Right lobe of liver (tissue), 6 donors: ENCODE data around the gene SLC39A10. TPM values are rescaled to one million over a fixed set of nuclear protein-coding genes. Genes with fewer than 3 reads are reported as not detected.
"Not testable (repeated sequence)": the region's sequence is repeated elsewhere in the genome, so short reads cannot be mapped to it uniquely, and the experiment has no call there.

Experiments used
- ATAC-seq, 4 donors: fragments of 200-7000 bp; cut with Tn5 transposase; one replicate each; pipeline ENCODE4 v1.9.1; 2020; ENCODE audit warnings: mild to moderate bottlenecking in 4 of 4, moderate library complexity in 4 of 4
- DNase-seq, 3 donors: peaks; one replicate each; pipeline ENCODE4 v3.0.0-alpha.2; 2020
- H3K27ac ChIP-seq, 3 donors: fragments of 200-600 bp; one replicate each; pipeline ENCODE4 v1.8.0; 2022
- H3K27me3 ChIP-seq, 2 donors: fragments of 200-600 bp; one replicate each; pipeline ENCODE4 v1.8.0; 2022
- H3K36me3 ChIP-seq, 4 donors: fragments of 200-600 bp; sonication (generic) in 1 of 4; one replicate each; pipeline versions ENCODE4 v1.5.1 to v1.8.0; 2017 to 2022; ENCODE audit warnings: control low read depth in 1 of 4
- H3K4me1 ChIP-seq, 4 donors: fragments of 200-600 bp; sonication (generic) in 1 of 4; one replicate each; pipeline versions ENCODE4 v1.5.1 to v1.8.0; 2017 to 2022; ENCODE audit warnings: control low read depth in 1 of 4
- H3K4me3 ChIP-seq, 3 donors: fragments of 200-600 bp; one replicate each; pipeline ENCODE4 v1.8.0; 2022
- H3K9me3 ChIP-seq, 4 donors: fragments of 200-600 bp; sonication (generic) in 1 of 4; one replicate each; pipeline versions ENCODE4 v1.5.1 to v1.8.0; 2017 to 2022; ENCODE audit warnings: control low read depth in 1 of 4
- POLR2A ChIP-seq: fragments of 450-650 bp; IDR thresholded peaks from one replicate; pipeline ENCODE4 v1.6.1; 2017; ENCODE audit warnings: antibody characterized with exemption, mild to moderate bottlenecking
- whole genome bisulfite sequencing: methylation state at CpG from one replicate; pipeline ENCODE4 v1.1.6; 2018; ENCODE audit warnings: low coverage, low lambda C conversion rate; ENCODE audit not compliant: insufficient coverage; ENCODE audit errors: missing lambda C conversion rate; 5-methylcytosine and 5-hydroxymethylcytosine counted together
- intact Hi-C, 2 donors: fragments of 100-400 bp; cut with DNase I; formaldehyde crosslinking; loops; one replicate each; pipeline versions ENCODE4 v1.11.2 to v1.14.1; 2022
- total RNA-seq, 6 experiments: library from RNA; depleted of rRNA in 2 of 6; stranded (reverse); fragments of >200 nt in 2 of 6; fragmentation: NEBNext Ultra II Directional in 3 of 6; extraction: Animal tissue kit (Norgen Biotek cat#: 25700) in 3 of 6; gene quantifications; one replicate each; pipeline versions ENCODE4 v1.1.0 to v1.2.4, GENCODE V29; 2016 to 2023
- TF ChIP-seq, protein P1 (sequence below), 4 donors: fragments of 200-600 bp in 3 of 4; fragments of 450-650 bp in 1 of 4; IDR thresholded peaks; one replicate each; pipeline versions ENCODE4 v1.5.1 to v1.8.0; 2016 to 2022; ENCODE audit warnings: antibody characterized with exemption in 4 of 4, mild to moderate bottlenecking in 2 of 4
- donor health status: DM: no; HTN: yes; CAD: no.
- donor health status: DM: no; HTN: no; CAD: no.
- donor health status: DM: no; HTN: no; CAD: no.
- donor health status: DM: no; HTN: yes; CAD: no.
- donor health status: DM: no; HTN: yes; CAD: no.

Gene SLC39A10
- total RNA-seq, 6 experiments from 2014 or later, result 3.5 to 5.2 (median 4.6) TPM

DNA sequence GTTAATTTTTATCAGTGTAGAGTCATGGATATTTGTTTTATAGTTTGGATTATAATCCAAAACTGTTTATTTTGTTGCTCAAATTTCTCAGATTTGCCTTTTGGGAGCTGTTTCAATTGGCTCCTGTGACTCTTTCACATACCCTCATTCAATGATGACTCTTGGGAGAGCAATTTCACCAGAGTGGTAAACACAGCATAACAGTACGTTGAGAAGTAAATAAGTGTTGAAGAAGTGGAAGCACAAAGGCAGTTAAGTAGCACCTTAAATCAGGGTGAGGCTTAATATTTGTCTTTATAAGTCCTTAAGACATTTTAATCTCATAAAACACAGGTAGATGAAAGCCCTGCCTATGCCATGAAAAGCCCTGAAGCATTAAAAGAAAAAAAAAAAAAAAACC lies 17.1 kb upstream of the SLC39A10 start:
- H3K36me3 ChIP-seq, result no peaks in the 10 kb centered on the region
- H3K4me3 ChIP-seq, result no peak overlapping the region
- H3K27me3 ChIP-seq, result no peaks in the 10 kb centered on the region
- H3K27ac ChIP-seq, result no peak overlapping the region
- TF ChIP-seq POLR2A, result no peak
- TF ChIP-seq, protein P1, sequence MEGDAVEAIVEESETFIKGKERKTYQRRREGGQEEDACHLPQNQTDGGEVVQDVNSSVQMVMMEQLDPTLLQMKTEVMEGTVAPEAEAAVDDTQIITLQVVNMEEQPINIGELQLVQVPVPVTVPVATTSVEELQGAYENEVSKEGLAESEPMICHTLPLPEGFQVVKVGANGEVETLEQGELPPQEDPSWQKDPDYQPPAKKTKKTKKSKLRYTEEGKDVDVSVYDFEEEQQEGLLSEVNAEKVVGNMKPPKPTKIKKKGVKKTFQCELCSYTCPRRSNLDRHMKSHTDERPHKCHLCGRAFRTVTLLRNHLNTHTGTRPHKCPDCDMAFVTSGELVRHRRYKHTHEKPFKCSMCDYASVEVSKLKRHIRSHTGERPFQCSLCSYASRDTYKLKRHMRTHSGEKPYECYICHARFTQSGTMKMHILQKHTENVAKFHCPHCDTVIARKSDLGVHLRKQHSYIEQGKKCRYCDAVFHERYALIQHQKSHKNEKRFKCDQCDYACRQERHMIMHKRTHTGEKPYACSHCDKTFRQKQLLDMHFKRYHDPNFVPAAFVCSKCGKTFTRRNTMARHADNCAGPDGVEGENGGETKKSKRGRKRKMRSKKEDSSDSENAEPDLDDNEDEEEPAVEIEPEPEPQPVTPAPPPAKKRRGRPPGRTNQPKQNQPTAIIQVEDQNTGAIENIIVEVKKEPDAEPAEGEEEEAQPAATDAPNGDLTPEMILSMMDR (IDR thresholded peaks at IDR 0.05), result no peak
- ATAC-seq (no peak), DNase-seq (no peak)
- no peaks in the 10 kb centered on the region for H3K9me3 ChIP-seq
- intact Hi-C loops, result loop anchor here in 1 of 2 donors (10.0 kb wide), 1 partner anchor 55 kb away; no protein-coding TSS in a partner anchor
- WGBS, result 80% methylated on average over 1 of the region's 1 CpG
- H3K4me1 ChIP-seq, result peaks cover 0 to 10% (median under 1%) of the 10 kb centered on the region in 4 donors

DNA sequence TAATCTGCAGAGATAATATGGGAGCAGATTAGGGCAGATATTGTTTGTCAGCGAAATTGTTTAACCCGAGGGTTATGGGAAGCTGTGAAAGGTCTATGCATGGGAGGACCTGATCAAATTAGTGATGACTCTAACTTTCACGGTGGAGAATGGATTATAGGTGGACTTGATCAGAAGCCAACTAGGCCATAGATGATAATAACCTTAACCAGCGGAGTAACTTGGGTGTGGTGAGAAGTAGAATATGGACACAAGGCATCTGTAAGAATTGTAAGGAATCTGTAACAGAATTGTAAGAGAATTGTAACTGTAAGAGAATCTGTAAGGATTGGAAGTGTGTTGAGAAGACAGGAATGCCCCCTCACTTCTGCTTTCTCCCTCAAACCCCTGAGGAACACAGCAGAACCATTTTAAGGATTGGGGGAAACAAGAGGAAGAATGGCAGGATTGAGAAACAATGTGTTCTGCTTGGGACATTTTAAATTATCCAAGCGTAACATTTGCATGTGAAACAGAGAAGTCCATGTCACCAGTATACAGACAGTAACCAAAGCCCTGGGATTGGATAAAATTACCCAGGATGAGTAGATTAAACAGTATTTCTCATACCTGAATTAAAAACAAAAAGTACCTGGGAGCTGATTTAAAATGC lies 14.9 kb upstream of the SLC39A10 start:
- ATAC-seq, result peak in 2 of 4 donors; percentile 27 to 36
- Histone ChIP-seq H3K36me3 (no peaks in the 10 kb centered on the region), H3K9me3 (no peaks in the 10 kb centered on the region), H3K27me3 (no peaks in the 10 kb centered on the region), H3K27ac (no peak overlapping the region), H3K4me1 (peaks cover 0 to 10% (median 2%) of the 10 kb centered on the region in 4 donors), H3K4me3 (no peak overlapping the region)
- WGBS, result 92% methylated on average over 5 of the region's 5 CpGs
- no peak for TF ChIP-seq POLR2A
- TF ChIP-seq, protein P1 (IDR thresholded peaks at IDR 0.05), result no peak
- intact Hi-C loops, result loop anchor here in 1 of 2 donors (10.0 kb wide), 1 partner anchor 57 kb away; no protein-coding TSS in a partner anchor
- no peak for DNase-seq

DNA sequence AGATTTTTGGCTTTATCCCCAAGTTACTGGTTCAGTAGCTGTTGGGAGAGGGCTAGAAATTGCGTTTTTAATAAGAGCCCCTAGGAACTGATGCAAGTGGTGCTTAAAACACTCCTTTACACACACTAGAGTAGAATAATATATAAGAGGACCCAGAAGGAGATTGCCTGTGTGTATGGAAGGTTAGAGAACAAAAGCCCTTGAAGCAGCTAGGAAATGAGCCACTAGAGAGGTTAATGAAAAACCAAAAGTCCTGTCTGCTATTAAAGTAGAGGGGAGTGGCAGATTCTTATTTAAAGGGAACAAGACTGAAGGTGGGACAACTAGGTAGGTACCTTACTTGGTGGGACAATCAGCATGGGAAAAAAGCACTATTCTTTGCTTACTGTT lies 14.4 kb upstream of the SLC39A10 start:
- intact Hi-C loops, result loop anchor here in 1 of 2 donors (10.0 kb wide), 1 partner anchor 58 kb away; no protein-coding TSS in a partner anchor
- Histone ChIP-seq H3K36me3 (no peaks in the 10 kb centered on the region), H3K4me1 (peaks cover 0 to 10% (median 2%) of the 10 kb centered on the region in 4 donors), H3K9me3 (no peaks in the 10 kb centered on the region), H3K27ac (no peak overlapping the region), H3K4me3 (no peak overlapping the region), H3K27me3 (no peaks in the 10 kb centered on the region)
- 53% methylated on average over 1 of the region's 1 CpG for WGBS
- TF ChIP-seq, protein P1 (IDR thresholded peaks at IDR 0.05), result no peak
- no peak for TF ChIP-seq POLR2A
- ATAC-seq, result peak in 2 of 4 donors; percentile 40 to 47
- no peak for DNase-seq

DNA sequence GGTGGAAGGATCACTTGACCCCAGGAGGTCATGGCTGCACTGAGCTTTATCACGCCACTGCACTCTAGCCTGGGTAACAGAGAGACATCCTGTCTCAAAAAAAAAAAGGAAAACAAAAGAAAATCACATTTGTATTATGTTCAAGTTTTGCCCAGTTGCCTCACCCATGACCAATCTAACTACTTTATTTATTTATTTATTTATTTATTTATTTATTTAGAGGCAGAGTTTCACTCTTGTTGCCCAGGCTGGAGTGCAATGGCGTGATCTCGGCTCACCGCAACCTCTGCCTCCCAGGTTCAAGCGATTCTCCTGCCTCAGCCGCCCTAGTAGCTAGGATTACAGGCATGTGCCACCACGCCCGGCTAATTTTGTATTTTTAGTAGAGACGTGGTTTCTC lies 12.3 kb upstream of the SLC39A10 start:
- intact Hi-C loops, result loop anchor here in 1 of 2 donors (10.0 kb wide), 1 partner anchor 60 kb away; no protein-coding TSS in a partner anchor
- peaks cover 0 to 10% (median 2%) of the 10 kb centered on the region in 4 donors for H3K4me1 ChIP-seq
- not testable (repeated sequence) for ATAC-seq, H3K36me3 ChIP-seq, H3K27me3 ChIP-seq, H3K27ac ChIP-seq, DNase-seq, H3K4me3 ChIP-seq, H3K9me3 ChIP-seq
- 97% methylated on average over 9 of the region's 9 CpGs for WGBS

DNA sequence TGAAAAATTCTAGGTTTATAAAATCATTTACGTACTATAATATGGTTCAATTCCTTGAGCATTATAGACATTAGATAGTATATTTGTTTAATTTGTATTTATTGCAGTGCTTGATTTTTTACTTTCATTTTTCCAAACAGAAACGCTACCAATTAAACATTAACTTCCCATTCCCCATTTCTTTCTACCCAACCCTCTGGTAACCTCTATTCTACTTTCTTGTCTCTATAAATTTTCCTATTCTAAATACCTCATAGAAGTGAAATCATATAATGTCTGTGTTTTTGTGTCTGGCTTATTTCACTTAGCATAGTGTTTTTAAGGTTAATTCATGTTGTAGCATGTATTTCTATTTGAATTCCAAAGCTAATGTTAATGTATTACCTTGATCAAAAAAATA lies 11.6 kb upstream of the SLC39A10 start:
- no peak for TF ChIP-seq POLR2A
- TF ChIP-seq, protein P1 (IDR thresholded peaks at IDR 0.05), result no peak
- DNase-seq (no peak), ATAC-seq (peak; percentile 56 to 80 (median 72))
- no peaks in the 10 kb centered on the region for H3K36me3 ChIP-seq
- peak overlapping the region in 2 of 3 donors; percentile 19 to 21 for H3K4me3 ChIP-seq
- H3K9me3 ChIP-seq, result no peaks in the 10 kb centered on the region
- 10% methylated on average over 2 of the region's 2 CpGs for WGBS
- no peaks in the 10 kb centered on the region for H3K27me3 ChIP-seq
- intact Hi-C loops, result loop anchor here in 1 of 2 donors (10.0 kb wide), 1 partner anchor 61 kb away; no protein-coding TSS in a partner anchor
- H3K4me1 ChIP-seq, result peaks cover 0 to 10% (median 2%) of the 10 kb centered on the region in 4 donors
- H3K27ac ChIP-seq, result peak overlapping the region in 1 of 3 donors; percentile 48
